SJSA1 (cell line): ENCODE measurements around the gene TBC1D24. TPM values are rescaled to one million over a fixed set of nuclear protein-coding genes. Genes with fewer than 3 reads are reported as not detected.

Experiments
- DNase-seq, 2 experiments: peaks; one replicate each; pipeline ENCODE4 v3.0.0-alpha.2; 2015 to 2020; ENCODE audit warnings: low spot score in 2 of 2, low read depth in 1 of 2
- H3K27ac ChIP-seq: fragments of 250-450 bp; sonication (Bioruptor Pico); 2 replicates; pipeline ENCODE4 v1.5.1; 2020; ENCODE audit warnings: mild to moderate bottlenecking, moderate library complexity
- H3K27me3 ChIP-seq: fragments of 250-450 bp; sonication (Bioruptor Pico); replicated peaks from 2 replicates; pipeline ENCODE4 v1.5.1; 2020; ENCODE audit warnings: mild to moderate bottlenecking, moderate library complexity
- H3K36me3 ChIP-seq: fragments of 250-450 bp; sonication (Bioruptor Pico); 2 replicates; pipeline ENCODE4 v1.5.1; 2020; ENCODE audit warnings: mild to moderate bottlenecking
- H3K4me1 ChIP-seq: fragments of 250-450 bp; sonication (Bioruptor Pico); replicated peaks from 2 replicates; pipeline ENCODE4 v1.6.1; 2021; ENCODE audit warnings: mild to moderate bottlenecking
- H3K4me3 ChIP-seq: fragments of 250-450 bp; sonication (Bioruptor Pico); 2 replicates; pipeline ENCODE4 v1.5.1; 2020; ENCODE audit warnings: mild to moderate bottlenecking
- H3K9me3 ChIP-seq: fragments of 250-450 bp; sonication (Bioruptor Pico); replicated peaks from 2 replicates; pipeline ENCODE4 v1.5.1; 2020; ENCODE audit warnings: mild to moderate bottlenecking
- total RNA-seq: library from RNA; depleted of rRNA; stranded (reverse); fragments of >200 nt; shearing (Covaris generic); gene quantifications from 2 replicates; pipeline ENCODE4 v1.2.3, GENCODE V29; 2014

TBC1D24 gene
- total RNA-seq, 1 experiment from 2014 or later = 9.3 TPM

DNA sequence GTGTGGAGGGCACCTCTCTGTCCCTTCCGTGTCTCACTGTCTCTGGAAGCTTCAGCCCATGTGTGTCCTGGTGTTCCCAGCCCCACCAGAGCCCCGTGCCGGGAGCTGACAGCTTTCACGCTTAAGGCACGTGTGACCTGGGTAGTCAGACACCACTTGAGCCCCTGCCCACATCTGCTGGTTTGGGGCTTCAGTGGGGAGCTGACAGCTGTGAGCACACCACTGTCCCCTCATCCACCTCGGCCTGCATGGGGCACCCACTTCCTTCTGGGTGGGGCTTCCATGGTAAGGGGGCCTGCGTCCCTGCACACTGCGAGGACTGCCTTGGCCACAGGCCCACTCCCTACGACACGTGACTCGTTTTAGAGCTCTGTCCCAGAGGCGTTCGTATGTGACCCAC lies 17.7 kb upstream of the TBC1D24 start:
- H3K4me1 ChIP-seq = peaks cover 23% of the 10 kb centered on the region
- DNase-seq = no peak
- H3K27ac ChIP-seq = no peak overlapping the region
- no peaks in the 10 kb centered on the region for H3K27me3 ChIP-seq
- no peaks in the 10 kb centered on the region for H3K9me3 ChIP-seq
- H3K36me3 ChIP-seq = peaks cover 92% of the 10 kb centered on the region
- no peak overlapping the region for H3K4me3 ChIP-seq

DNA sequence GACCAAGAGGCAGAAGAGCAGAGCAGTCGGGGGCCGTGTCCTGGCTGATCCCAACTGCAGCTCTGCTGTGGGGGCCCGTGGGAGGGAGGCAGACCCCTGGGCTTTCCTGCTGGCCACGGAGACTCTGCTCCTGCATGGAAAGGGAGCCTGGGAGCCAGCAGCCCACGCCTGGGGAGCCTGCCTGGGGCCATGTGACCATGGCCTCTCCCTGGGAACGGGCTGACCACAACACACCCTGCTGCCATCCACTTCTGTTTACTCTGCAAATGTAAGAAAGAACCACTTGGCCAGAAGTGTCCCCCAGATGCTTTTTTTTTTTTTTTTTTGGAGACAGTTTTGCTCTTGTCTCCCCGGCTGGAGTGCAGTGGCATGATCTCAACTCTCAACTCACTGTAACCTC lies 17.0 kb upstream of the TBC1D24 start:
- no peaks in the 10 kb centered on the region for H3K9me3 ChIP-seq
- H3K27ac ChIP-seq = no peak overlapping the region
- H3K4me3 ChIP-seq = no peak overlapping the region
- peaks cover 91% of the 10 kb centered on the region for H3K36me3 ChIP-seq
- peaks cover 24% of the 10 kb centered on the region for H3K4me1 ChIP-seq
- no peaks in the 10 kb centered on the region for H3K27me3 ChIP-seq
- no peak for DNase-seq

DNA sequence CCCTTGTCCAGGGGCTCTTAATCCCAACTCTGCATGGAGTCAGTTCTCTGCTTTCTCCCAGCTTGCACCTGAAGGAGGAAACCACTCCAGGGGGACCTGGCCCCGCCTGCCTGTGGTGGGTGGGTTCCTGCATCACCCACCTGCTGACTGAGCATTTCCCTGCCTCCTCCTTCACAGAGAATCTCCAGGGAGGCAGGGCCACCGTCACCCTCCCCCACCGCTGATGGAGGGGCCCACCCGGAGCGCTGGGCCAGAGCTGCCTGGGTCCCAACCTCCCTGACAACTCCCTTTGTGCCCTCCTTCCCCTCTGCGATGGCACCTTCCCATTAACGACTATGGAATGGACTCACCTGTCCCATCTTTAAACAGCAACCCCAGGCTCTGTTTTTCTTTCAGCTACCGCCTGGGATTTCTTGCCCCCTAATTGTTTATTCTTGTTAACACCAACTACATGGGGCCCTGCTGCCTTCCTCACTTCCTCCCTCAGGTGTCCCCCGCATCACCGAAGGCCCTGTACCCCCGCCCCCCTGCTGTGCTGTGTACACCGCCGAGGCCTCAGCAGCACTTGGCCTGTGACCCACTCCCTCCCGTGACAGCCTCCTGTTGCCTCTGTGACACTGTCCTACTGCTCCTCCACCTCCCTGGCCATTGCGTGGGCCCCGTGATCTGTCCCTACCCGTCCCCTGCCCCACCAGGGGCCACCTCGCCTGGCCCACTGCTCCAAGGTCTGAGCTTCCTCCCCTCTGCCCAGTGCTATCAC lies 15.9 kb upstream of the TBC1D24 start:
- no peak for DNase-seq
- Histone ChIP-seq H3K4me1 (peaks cover 33% of the 10 kb centered on the region), H3K4me3 (peak overlapping the region; percentile 63), H3K9me3 (no peaks in the 10 kb centered on the region), H3K27me3 (no peaks in the 10 kb centered on the region), H3K27ac (peak overlapping the region; percentile 5; the same call in 1 of the 2 replicates), H3K36me3 (peaks cover 84% of the 10 kb centered on the region)

DNA sequence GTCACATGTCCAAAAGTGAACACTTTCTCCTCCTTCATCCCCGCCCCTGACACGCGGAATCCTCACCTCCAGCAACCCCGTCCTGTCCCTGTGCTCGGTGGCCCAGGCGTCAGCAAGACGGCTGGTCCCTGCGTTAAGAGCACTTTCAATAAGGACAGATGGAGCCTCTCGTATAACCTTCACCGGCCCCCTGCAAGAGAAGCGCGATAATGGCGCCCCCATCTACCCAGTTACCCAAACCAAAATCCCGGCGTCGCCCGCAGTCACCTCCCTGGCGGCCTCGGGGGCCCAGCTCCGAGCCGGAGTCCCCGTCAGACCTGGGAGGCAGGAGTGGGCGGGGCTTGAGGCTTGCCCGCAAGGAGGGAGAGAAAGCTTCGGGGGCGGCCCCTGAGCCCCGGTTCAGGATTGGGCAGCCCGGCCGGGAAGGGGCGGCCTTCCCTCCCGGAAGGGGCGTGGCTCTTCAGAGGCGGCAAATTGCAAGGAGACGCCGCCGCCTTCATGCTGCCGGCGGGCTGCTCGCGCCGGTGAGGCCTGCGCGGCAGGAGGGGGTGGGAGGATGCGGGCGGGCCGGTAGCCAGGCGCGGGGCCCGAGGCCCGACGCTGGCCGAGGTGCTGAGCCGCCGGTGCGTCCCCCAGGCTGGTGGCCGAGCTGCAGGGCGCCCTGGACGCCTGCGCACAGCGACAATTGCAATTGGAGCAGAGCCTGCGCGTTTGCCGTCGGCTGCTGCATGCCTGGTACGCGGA lies 15.1 kb upstream of the TBC1D24 start, which contains the start of gene TEDC2:
TEDC2 (plus strand) TSS at position 463 of the 744 bp plus-strand sequence; CDS start at position 499, 36 bp downstream.
- H3K9me3 ChIP-seq = no peaks in the 10 kb centered on the region
- H3K4me1 ChIP-seq = peaks cover 34% of the 10 kb centered on the region
- H3K27me3 ChIP-seq = no peaks in the 10 kb centered on the region
- DNase-seq = peak; percentile 97 to 98
- peak within 1 kb of the TSS; percentile 12 for H3K27ac ChIP-seq
- peaks cover 77% of the 10 kb centered on the region for H3K36me3 ChIP-seq
- H3K4me3 ChIP-seq = peak within 1 kb of the TSS; percentile 63

DNA sequence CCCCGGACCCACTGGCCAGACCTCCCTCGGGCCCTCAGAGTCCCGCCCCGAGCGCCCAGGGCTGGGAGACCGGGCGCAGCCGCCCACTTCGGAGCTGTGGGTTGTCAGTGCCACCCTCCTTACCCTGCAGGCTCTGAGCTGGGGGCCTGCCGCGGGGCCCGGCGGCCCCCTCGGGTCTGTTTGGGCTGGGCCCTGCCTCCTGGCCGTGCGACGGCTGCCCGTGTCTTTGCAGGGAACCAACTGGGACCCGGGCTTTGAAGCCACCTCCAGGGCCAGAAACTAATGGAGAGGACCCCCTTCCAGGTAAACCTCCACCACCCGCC lies 14.6 kb upstream of the TBC1D24 start:
- Histone ChIP-seq H3K4me3 (peak overlapping the region; percentile 63), H3K9me3 (no peaks in the 10 kb centered on the region), H3K4me1 (peaks cover 34% of the 10 kb centered on the region), H3K27ac (peak overlapping the region; percentile 12), H3K36me3 (peaks cover 72% of the 10 kb centered on the region), H3K27me3 (no peaks in the 10 kb centered on the region)
- DNase-seq = no peak

DNA sequence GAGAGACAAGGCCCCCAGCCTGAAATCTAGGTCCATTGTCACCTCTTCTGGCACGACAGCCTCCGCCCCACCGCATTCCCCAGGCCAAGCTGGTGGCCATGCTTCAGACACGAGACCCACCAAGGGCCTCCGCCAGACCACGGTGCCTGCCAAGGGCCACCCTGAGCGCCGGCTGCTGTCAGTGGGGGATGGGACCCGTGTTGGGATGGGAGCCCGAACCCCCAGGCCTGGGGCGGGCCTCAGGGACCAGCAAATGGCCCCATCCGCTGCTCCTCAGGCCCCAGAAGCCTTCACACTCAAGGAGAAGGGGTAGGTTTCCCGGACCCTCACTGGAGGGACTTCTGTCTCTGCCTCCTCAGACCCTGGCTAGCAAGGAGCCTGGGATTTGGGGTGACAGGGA lies 14.0 kb upstream of the TBC1D24 start:
- Histone ChIP-seq H3K27ac (peak overlapping the region; percentile 12; the same call in 1 of the 2 replicates), H3K36me3 (peaks cover 72% of the 10 kb centered on the region), H3K4me1 (peaks cover 34% of the 10 kb centered on the region), H3K4me3 (peak overlapping the region; percentile 63), H3K27me3 (no peaks in the 10 kb centered on the region), H3K9me3 (no peaks in the 10 kb centered on the region)
- DNase-seq = no peak

DNA sequence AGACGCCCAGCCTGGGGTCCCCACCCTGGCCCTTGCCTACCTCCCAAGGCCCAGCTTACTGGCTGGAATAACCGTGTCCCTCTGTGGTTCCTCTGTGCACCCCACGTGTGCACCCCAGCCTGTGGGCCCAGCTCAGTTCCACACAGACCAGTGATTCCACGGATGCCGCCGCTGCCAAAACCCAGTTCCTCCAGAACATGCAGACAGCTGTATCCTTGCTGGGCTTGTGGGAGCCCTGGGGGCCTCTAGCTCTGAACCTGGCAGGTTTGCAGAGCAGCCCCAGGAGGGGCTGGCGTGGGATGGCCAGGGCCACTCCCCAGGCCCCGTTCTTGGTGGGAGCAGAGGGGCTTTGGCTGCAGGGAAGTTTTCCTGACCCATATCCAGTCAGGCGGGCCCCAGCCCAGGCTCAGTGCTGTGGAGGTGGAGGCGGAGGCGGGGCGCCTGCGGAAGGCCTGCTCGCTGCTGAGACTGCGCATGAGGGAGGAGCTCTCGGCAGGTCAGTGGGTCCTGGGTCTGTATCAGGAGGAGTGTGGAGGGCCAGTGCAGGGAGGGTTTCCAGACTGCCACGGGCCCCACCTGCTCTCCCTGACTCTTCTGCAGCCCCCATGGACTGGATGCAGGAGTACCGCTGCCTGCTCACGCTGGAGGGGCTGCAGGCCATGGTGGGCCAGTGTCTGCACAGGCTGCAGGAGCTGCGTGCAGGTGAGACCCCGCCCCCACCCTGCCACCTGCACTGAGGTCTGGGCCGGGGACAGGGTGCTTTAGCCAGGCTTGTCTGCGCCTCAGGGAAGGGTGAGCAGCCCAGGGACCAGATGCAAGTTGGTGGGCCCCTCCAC lies 12.7 kb upstream of the TBC1D24 start:
- peaks cover 61% of the 10 kb centered on the region for H3K36me3 ChIP-seq
- H3K27ac ChIP-seq = no peak overlapping the region
- H3K4me3 ChIP-seq = no peak overlapping the region
- peaks cover 38% of the 10 kb centered on the region for H3K4me1 ChIP-seq
- no peak for DNase-seq
- no peaks in the 10 kb centered on the region for H3K9me3 ChIP-seq
- H3K27me3 ChIP-seq = no peaks in the 10 kb centered on the region

DNA sequence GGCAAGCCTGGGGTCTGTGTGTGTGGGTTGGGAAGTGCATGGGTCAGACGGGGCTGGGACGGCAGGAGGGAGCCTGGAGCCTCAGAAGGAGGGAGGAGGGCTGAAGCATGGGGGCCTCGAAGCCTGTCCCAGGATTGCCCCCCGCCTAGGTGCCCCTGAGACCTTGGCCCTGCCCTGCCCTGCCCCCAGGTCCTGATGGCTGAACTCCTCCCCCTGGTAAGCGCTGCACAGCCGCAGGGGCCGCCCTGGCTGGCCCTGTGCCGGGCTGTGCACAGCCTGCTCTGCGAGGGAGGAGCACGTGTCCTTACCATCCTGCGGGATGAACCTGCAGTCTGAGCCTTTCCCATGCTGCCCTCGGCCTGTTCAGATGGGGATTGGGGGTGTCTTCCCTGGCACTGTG lies 10.6 kb upstream of the TBC1D24 start:
- H3K36me3 ChIP-seq = peaks cover 43% of the 10 kb centered on the region
- H3K27ac ChIP-seq = no peak overlapping the region
- H3K27me3 ChIP-seq = no peaks in the 10 kb centered on the region
- no peak overlapping the region for H3K4me3 ChIP-seq
- H3K9me3 ChIP-seq = no peaks in the 10 kb centered on the region
- DNase-seq = no peak
- H3K4me1 ChIP-seq = peaks cover 55% of the 10 kb centered on the region

DNA sequence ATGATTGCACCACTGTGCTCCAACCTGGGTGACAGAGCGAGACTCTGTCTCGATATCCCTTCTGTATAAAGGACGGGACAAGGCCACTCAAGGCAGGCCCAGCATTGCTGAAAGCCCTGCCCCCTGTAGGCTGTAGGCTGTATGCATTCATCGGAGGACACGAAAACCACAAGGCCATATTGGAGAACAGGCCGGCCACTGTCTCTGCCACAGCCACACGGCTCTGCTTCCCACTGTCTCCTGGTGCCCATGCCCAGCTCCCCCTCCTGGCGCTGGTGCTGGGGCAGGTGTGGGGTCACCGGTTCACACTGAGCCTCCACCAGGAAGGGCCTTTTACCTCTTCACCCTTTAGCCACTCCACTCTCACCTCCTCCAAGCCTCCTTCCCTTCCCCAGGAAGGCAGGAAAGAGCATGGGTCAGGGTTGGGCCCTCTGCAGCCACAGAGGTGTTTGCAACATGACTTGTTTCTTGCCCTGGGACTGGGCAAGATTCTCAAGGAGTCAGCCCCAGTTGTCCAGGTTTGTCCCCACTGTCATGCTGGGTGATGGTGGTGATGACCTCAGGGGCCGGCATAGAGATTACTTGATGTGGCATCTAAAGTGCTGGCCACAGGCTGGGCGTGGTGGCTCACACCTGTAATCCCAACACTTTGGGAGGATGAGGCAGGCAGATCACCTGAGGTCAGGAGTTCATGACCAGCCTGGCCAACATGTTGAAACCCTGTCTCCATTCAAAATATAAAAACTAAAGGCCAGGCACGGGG lies 9.1 kb upstream of the TBC1D24 start:
- Histone ChIP-seq H3K9me3 (no peaks in the 10 kb centered on the region), H3K27me3 (no peaks in the 10 kb centered on the region), H3K36me3 (peaks cover 33% of the 10 kb centered on the region), H3K4me3 (no peak overlapping the region), H3K4me1 (peaks cover 53% of the 10 kb centered on the region), H3K27ac (no peak overlapping the region)
- DNase-seq = no peak

DNA sequence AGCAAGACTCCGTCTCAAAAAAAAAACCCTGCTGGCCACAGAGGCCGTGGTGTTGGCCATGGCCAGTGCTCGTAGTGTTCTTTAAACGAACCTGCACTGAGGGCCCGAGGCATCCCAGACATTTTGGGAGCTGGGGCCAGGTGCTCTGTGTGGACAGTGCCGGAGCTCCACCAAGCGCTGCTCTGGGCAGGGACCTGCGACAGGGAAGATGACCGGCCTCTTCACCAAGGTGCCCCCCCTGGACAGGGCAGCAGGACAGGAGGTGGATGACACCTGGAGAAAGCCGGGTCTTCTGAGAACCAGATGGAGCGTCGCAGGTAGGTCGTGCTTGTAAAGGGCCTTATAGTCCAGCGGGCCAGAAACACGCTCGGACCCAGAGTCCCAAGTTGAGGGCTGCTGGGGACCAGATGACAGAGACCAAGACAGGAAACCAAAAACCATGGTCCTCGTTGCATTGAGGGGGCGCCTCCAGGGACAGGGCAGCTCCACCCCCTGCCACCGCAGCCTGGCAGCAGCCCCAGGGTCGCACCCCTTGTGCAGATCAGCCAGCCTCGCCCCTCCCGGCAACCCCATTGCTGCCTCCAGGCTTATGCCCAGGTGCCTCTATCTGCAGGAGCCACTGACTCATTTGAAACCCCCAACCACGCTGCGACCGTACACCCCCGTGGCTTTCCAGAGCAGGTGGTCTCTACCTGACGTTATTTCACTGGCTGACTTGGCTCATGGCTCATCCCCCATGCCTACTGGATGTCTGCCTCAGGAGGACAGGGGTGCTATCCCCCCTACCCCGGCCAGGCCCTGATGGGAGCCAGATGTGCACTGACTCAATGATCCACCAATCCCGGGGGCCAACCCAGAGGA lies 8.0 kb upstream of the TBC1D24 start:
- peak overlapping the region; percentile 66 for H3K27ac ChIP-seq

DNA sequence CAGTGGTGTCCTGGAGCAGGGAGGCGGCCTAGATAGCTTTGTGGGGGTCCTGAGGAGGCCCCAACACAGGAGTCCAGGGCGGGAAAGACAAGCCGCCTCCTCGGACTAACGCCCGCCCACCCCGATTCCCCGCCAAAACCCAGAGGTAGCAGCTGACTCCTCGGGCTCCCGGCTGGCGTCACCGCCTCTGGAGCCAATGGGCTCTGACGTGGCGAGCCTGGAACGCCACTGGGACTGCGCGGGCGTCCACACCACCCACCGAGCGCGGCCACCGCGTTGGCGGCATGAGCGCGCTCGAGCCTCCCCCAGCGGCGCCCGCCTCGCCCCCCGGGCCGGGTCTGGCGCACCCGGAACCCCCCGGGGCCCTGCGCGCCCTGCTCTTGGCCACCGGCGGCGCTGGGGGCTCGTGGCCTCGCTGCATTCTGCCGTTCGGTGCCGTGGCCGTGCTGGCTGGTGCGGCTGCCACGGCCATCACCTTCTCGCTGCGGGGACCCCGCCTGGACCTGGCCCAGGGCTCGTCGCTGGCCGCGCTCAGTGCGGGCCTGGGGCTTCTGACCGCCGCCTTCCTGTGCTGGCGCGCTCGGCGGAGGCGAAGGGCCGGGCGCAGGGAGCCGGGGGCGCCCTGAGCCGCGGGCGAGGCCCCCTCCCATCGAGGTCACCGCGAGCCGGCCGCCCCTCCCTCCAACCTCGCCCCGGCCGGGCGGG lies 7.2 kb upstream of the TBC1D24 start:
- Histone ChIP-seq H3K27ac (peak overlapping the region; percentile 66), H3K36me3 (peaks cover 15% of the 10 kb centered on the region), H3K4me1 (peaks cover 60% of the 10 kb centered on the region), H3K4me3 (peak overlapping the region; percentile 41), H3K9me3 (no peaks in the 10 kb centered on the region), H3K27me3 (0 out of 2 replicates have a peak, but pooled peaks cover 3% of the 10 kb centered on the region)
- peak; percentile 58 to 89 for DNase-seq

More for the DNA sequence above, 8.0 kb upstream of the TBC1D24 start:
- no peak for DNase-seq
- H3K36me3 ChIP-seq = peaks cover 23% of the 10 kb centered on the region
- 0 out of 2 replicates have a peak, but pooled peaks cover 3% of the 10 kb centered on the region for H3K27me3 ChIP-seq
- no peaks in the 10 kb centered on the region for H3K9me3 ChIP-seq
- peaks cover 56% of the 10 kb centered on the region for H3K4me1 ChIP-seq
- H3K4me3 ChIP-seq = no peak overlapping the region; the same call in 1 of the 2 replicates

DNA sequence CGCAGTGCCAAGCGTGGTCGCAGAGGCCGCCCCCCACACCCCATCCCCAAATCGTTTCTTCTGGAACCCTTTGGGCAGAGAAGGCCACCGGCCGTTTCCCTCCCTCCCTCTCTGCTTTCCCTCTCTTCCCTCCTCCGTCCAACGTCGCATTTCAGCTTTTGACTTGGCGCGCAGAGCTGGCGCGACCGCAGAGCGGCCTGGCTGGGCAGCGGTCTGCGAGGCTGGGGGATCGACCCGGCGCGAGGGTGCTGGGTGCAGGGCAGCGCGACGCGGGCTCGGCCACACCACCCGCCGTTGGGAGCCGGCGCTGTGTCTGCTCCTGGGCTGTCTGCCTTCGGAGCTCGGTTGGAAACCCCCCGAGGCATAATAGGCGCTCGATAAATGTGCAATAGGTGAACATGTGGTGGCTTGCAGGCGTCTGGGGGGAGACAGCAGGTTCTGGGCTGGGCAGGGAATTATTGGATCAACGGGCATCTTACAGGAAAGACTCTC lies 6.6 kb upstream of the TBC1D24 start:
- H3K27me3 ChIP-seq = 0 out of 2 replicates have a peak, but pooled peaks cover 3% of the 10 kb centered on the region
- peak in 1 of 2 experiments; percentile 47 for DNase-seq

More for the DNA sequence above, 6.6 kb upstream of the TBC1D24 start:
- H3K36me3 ChIP-seq = peaks cover 13% of the 10 kb centered on the region; the same call in 1 of the 2 replicates
- H3K4me1 ChIP-seq = peaks cover 57% of the 10 kb centered on the region
- H3K9me3 ChIP-seq = no peaks in the 10 kb centered on the region
- H3K4me3 ChIP-seq = peak overlapping the region; percentile 41
- H3K27ac ChIP-seq = peak overlapping the region; percentile 60
